ENCODE results near the gene RPTOR. TPM values are rescaled to one million over a fixed set of nuclear protein-coding genes. Genes with fewer than 3 reads are reported as not detected.

RPTOR gene
- total RNA-seq, 6 experiments from 2014 or later = 34.4 to 39.2 (median 35.5) TPM

- DNase-seq = no peak
- no peak for TF ChIP-seq CTCF (IDR thresholded peaks at IDR 0.05)
- H3K9me3 Mint-ChIP-seq = no peaks in the 10 kb centered on the region
- peaks cover 19% of the 10 kb centered on the region for H3K4me1 Mint-ChIP-seq (ENCODE audit: low read depth)
- H3K4me3 Mint-ChIP-seq = no peak overlapping the region
- H3K36me3 Mint-ChIP-seq (ENCODE audit: low read depth) = peaks cover 26% of the 10 kb centered on the region
- H3K27me3 Mint-ChIP-seq (ENCODE audit: insufficient read depth) = 0 out of 2 replicates have a peak, but pooled peaks cover 2% of the 10 kb centered on the region
- no peak overlapping the region for H3K27ac Mint-ChIP-seq
Measured at GRCh38 chr17:80668375-80669148, 123.9 kb downstream of the RPTOR start.

- H3K4me3 Mint-ChIP-seq = no peak overlapping the region
- H3K4me1 Mint-ChIP-seq (ENCODE audit: low read depth) = peaks cover 8% of the 10 kb centered on the region; the same call in 1 of the 2 replicates
- peaks cover 23% of the 10 kb centered on the region for H3K36me3 Mint-ChIP-seq (ENCODE audit: low read depth)
- 0 out of 2 replicates have a peak, but pooled peaks cover 2% of the 10 kb centered on the region for H3K27me3 Mint-ChIP-seq (ENCODE audit: insufficient read depth)
- no peak for TF ChIP-seq CTCF (IDR thresholded peaks at IDR 0.05)
- H3K9me3 Mint-ChIP-seq = no peaks in the 10 kb centered on the region
- H3K27ac Mint-ChIP-seq = no peak overlapping the region
- DNase-seq = no peak
Measured at GRCh38 chr17:80671039-80671824, 126.6 kb downstream of the RPTOR start.

- peaks cover 8% of the 10 kb centered on the region; the same call in 1 of the 2 replicates for H3K4me1 Mint-ChIP-seq (ENCODE audit: low read depth)
- no peak for TF ChIP-seq CTCF (IDR thresholded peaks at IDR 0.05)
- no peak overlapping the region for H3K4me3 Mint-ChIP-seq
- 0 out of 2 replicates have a peak, but pooled peaks cover 2% of the 10 kb centered on the region for H3K27me3 Mint-ChIP-seq (ENCODE audit: insufficient read depth)
- H3K36me3 Mint-ChIP-seq (ENCODE audit: low read depth) = peaks cover 21% of the 10 kb centered on the region
- no peak for DNase-seq
- no peak overlapping the region for H3K27ac Mint-ChIP-seq
- no peaks in the 10 kb centered on the region for H3K9me3 Mint-ChIP-seq
Measured at GRCh38 chr17:80671825-80672110, 127.1 kb downstream of the RPTOR start.

- Mint-ChIP-seq H3K9me3 (no peaks in the 10 kb centered on the region), H3K4me1 (ENCODE audit: low read depth) (peaks cover 14% of the 10 kb centered on the region), H3K27ac (no peak overlapping the region), H3K27me3 (ENCODE audit: insufficient read depth) (0 out of 2 replicates have a peak, but pooled peaks cover 2% of the 10 kb centered on the region), H3K36me3 (ENCODE audit: low read depth) (peaks cover 20% of the 10 kb centered on the region), H3K4me3 (no peak overlapping the region)
- TF ChIP-seq CTCF (IDR thresholded peaks at IDR 0.05) = no peak
- DNase-seq = no peak
Measured at GRCh38 chr17:80673152-80673920, 128.7 kb downstream of the RPTOR start.

- no peak for TF ChIP-seq CTCF (IDR thresholded peaks at IDR 0.05)
- no peaks in the 10 kb centered on the region for H3K9me3 Mint-ChIP-seq
- H3K4me1 Mint-ChIP-seq (ENCODE audit: low read depth) = peaks cover 22% of the 10 kb centered on the region
- no peaks in the 10 kb centered on the region; the same call in 1 of the 2 replicates for H3K27me3 Mint-ChIP-seq (ENCODE audit: insufficient read depth)
- peaks cover 13% of the 10 kb centered on the region for H3K36me3 Mint-ChIP-seq (ENCODE audit: low read depth)
- no peak overlapping the region for H3K27ac Mint-ChIP-seq
- no peak for DNase-seq
- H3K4me3 Mint-ChIP-seq = no peak overlapping the region
Measured at GRCh38 chr17:80675438-80676095, 130.9 kb downstream of the RPTOR start.

All from HFFc6 (cell line).